Measurements from ENCODE around the gene RNF212.

The RNF212 gene

DNA sequence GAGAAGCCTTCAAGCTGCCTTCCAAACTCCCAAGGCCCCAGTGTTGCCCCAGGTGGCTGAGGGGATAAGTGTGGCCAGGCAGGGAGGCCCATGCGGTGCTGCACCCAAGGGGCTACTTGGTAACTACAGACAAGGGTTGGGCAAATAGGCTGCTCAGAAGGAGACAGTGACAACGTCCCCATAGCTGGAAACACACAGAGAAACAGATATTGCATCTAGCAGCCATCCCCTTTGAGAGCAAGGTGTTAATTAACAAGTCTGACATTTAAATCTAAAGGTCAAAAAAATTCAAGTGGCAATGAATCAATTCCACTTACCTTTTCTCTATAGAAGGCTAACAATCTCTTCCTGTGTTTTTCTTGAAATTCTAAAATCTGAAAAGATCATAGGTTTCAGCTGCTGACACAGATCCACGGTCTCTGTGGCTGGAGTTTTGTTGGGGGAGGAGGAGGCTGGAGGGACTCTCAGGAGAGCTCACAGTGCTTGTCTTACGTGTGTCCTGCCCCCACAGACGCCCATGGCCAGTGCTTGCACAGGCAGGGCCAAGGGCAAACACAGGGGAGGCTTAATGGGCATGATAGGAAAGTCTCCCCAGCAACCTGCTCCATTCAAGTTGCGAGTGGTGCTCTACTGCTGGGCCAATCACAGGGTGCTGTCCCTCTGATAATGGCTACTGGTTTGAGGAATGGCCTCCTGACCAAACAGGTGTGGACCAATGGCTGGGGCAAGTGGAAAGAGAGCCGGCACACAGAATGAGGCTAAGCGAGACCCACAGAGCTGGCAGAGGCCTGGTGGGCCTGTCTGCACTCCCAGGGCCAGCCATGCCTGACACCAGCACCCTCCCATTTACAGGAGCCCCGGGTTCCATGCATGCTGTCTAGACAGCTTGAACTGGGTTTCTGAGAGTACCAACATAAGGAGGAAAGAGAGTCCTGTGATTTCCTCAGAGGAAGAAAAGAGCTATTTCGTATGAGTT lies 22.6 kb downstream of the RNF212 start:
- no peak for DNase-seq (ENCODE audit: low spot score)

DNA sequence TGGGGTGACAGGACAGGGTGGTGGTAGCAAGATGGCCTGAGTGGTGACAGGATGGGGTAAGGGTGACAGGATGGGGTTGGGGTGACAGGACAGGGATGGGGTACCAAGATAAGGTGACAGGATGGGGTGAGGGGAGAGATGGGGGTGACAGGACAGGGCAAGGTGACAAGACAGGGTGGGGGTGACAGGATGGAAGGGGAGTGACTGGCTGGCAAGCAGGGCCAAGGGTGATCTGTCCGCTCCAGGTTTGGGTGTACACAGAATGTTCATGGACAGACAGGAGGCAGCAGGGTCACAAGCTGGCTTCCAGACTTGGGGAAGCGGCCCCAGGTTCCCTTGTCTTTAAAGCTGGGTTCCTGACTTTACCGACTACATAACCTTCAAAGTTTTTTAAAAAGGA lies 23.3 kb downstream of the RNF212 start:
- DNase-seq (ENCODE audit: low spot score) = no peak

DNA sequence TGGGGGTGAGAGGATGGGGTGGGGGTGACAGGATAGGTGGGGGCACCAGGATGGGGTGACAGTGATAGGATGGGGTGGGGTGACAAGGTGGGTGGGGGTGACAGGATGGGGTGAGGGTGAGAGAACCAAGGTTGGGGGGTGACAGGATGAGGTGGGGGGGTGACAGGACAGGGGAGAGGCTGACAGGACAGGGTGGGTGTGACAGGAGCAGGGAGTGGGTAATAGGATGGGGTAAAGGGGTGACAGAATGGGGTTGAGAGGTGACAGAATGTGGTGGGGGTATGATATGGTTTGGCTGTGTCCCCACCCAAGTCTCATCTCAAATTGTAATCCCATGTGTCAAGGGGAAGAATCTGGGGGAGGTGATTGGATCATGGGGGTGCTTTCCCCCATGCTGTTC lies 26.0 kb downstream of the RNF212 start:
- DNase-seq (ENCODE audit: low spot score) = no peak

DNA sequence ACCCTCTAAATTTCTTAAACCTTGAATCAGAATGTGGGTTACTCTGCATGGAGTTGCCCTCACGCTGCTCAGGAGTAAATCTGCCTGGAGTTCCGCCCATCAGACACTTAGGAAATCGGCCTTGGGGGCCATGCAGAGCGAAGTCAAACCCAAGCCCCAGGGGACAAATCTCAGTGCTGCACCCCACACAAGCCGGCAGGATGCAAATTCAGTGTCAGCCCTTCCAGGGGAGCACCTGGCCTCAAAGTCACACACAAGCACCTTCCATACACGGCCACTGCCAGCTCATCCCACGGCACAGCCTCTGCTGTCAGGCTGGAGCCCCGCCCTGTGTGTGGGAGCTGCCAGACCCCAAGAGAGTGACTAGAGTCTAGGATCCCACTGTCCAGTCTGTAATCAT lies 27.4 kb downstream of the RNF212 start:
- no peak for DNase-seq (ENCODE audit: low spot score)

DNA sequence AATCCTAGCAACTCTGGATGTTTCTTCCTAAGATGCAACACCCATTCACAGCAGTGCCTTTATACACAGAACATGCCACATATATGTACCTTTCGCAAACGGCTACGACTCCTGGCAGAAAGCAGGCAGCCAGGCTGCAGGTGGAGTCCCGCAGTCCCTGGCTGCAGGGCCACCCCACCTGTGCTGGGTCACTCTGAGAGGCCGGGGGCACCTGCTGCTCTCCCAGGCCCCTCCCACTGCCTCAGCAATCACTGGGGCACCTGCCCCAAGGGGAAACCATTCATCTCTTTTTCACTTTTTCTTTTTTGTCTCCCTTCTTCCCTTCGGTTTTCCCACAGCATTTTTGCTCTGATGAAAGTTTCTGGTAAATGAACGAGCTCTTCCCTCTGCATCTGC lies 28.0 kb downstream of the RNF212 start:
- DNase-seq (ENCODE audit: low spot score) = no peak

DNA sequence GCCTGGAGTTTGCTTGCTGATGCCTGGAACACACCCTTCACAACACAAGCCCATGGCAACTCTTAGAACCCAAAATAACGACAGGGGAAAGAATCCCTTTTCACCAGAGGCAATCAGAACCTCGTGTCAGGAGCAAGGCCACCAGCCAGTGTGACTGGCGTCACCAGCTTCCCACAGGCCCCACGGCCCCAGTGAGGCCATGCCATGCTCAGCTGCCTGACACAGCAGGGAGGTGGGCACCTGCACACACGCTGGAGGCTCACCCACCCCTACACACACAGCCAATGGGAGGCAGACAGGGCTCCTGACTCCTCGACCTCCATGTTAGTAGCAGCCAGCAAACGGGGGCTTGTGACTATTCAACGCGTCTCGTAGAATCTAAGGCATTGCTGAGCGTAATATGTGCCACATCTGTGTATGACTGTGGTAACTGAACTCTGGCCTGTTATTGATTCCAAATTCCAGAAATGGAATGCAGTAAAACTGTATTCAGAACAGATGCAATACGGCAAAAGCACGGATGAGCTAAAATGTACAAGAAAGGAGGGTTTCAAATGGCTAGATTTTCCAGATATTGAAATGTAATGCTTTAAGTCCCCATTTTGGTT lies 28.5 kb downstream of the RNF212 start:
- no peak for DNase-seq (ENCODE audit: low spot score)

DNA sequence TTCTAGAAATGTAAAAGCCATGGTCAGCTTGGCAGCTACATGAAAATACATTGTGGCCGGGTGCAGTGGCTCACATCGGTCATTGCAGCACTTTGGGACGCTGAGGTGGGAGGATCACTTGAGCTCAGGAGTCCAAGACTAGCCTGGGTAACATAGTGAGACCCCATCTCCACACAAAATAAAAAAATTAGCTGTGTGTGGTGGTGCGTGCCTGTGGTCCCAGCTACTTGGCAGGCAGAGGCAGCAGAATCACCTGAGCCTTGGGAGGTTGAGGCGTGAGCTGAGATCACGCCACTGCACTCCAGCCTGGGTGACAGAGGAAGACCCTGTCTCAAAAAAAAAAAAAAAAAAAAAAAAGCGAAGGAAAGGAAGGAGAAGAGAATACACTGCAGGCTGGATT lies 29.0 kb downstream of the RNF212 start:
- no peak for DNase-seq (ENCODE audit: low spot score)

DNA sequence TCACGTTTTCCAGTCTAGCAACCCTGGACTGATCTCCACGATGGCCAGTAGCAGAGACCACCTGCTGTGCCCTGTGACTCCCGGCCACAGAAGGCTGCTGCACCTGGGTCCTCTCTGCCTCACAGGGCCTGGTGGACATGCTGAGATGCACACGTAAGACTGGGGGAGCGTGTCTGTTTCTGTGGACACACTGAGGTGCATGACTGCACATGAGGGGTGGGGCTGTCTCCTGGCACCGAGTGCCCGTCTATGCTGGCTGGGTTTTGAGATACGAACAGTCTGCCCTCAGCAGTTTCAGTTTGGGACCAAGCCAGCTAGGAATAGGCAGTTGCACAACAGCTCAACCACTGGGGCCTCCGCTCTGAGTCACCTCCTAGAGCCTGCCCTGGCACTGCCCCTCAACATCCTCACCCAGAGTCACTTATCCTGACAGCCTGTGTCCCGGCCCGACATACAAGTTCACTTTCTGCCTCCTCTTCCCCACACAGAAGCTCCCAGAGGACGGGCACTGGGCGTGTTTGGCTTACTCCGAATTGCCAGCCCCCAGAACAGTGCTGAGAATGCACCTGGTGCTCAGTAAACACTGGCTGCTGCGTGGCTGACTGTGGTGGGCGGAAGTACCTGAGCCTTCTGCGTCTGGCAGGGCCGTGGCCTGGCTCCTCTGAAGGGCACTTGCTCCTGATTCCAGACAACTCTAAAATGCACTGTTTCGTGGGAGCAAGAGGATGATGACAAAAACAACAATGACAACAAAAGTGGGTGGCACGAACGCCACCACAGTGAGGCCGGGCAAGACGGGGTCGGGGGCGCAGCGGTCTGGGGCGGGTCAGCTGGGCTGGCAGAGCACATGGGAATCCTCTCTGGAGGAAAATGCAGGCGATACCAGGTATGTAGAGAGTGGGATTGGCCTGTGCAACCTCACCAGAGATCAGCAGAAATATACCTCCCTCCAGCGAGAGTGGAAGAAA lies 30.9 kb downstream of the RNF212 start:
- peak; percentile 54 for DNase-seq (ENCODE audit: low spot score)

DNA sequence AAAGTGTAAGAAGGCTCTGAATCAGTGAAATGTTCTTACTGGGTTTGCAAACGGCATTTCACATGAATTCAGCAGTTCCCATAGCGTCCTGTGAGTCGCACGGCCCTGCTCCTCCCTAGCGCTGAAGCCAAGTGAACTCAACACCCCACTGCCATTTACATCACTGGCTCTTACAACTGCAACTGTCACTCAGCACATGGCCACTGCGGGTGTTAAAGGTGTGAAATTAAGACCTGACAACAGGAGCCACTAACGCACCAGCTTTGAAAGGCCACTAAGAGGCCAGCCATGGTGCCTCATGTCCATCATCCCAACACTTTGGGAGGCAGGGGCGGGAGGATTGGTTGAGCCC lies 31.7 kb downstream of the RNF212 start:
- DNase-seq (ENCODE audit: low spot score) = peak; percentile 30

DNA sequence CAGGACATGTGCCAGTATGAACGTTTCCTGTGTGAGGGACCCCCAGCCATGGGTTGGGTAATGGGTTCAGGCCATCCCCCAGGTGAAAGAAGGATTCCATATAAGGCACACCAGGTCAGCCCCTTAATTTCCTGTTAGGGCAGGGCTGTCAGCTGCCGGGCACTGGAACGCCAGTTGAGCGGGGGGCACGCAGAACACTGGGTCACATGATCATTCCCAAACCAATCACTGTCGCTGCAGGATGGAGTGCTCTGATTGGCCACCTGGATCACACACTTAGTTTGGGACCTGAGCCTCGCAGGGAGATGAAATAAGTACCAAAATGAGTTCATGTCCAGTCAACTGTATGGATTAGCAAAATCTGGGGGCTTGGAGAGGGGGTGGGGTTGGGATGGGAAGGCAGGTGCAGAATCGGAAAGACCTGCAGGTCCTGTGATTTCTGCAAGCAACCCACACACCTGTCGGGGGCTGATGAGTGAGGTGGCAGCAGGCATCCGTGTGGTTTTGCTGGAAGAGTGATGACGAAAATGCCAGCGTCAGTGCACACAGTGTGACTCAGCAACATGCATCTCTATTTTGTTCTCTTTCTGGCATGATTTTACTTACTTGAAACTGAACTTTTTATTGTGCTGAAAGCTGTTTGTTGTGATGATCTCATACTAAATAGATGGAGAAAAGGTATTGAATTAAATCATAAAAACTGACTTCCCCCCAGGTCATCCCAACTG lies 32.2 kb downstream of the RNF212 start:
- DNase-seq (ENCODE audit: low spot score) = peak; percentile 35

DNA sequence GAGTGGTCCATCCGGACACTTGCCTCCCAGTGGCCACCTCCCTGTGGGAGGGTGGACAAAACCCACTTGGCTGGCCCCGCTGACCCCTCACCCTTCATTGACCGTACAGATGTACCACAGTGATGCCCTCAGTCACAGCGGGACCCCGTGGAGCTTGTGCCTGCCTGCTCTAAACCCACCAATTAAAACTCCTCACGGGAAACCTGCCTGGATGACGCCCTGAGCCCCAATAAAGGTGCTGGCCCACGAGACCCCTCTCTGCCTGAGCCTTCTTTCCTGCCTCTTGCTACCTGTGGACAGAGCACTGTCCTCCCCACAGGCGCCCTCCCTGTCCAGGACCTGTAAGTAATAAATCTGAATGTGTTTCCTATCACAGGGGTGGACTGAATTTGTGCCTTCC lies 32.9 kb downstream of the RNF212 start:
- no peak for DNase-seq (ENCODE audit: low spot score)

DNA sequence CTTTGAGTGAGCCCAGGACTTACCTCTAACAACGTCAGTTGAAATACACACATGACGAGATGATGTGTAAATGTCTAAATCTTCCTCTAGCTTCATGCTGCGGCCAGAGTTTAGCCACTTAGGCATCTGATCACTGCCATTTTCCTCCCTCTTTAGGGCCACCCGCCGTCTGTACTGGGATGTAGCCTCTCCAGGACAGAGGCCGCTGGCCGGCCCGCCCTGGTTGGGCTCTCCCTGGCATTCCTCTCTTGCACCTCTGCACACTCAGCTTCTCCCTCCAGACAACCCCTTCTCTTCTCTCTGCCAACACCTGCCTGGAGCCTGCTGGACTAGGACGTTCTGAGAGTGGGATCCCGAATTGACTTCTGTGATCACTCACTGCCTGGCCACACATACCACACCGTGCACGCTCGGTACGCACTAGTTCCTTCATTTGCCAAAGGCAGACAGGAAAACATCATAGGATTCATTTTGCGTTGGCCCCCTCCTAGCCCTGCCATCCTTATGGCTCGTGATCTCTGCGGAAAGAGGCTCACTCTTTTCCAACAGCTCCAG lies 33.6 kb downstream of the RNF212 start:
- DNase-seq (ENCODE audit: low spot score) = no peak

DNA sequence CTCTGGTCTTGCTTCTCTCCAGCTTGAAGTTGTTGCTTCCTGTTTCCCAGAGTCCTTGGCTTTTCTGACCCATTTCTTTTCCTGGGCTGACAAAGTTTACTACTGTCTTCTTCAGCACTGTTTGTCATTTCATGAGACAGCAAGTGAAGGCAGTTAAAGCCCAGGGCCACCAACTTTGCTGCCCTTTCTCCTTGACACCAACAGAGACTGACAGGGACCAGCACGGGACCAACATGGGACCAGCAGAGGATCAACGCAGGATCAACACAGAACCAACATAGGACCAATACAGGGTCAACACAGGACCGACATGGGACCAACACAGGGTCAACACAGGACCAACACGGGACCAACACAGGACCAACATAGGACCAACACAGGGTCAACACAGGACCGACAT lies 34.9 kb downstream of the RNF212 start:
- no peak for DNase-seq (ENCODE audit: low spot score)

DNA sequence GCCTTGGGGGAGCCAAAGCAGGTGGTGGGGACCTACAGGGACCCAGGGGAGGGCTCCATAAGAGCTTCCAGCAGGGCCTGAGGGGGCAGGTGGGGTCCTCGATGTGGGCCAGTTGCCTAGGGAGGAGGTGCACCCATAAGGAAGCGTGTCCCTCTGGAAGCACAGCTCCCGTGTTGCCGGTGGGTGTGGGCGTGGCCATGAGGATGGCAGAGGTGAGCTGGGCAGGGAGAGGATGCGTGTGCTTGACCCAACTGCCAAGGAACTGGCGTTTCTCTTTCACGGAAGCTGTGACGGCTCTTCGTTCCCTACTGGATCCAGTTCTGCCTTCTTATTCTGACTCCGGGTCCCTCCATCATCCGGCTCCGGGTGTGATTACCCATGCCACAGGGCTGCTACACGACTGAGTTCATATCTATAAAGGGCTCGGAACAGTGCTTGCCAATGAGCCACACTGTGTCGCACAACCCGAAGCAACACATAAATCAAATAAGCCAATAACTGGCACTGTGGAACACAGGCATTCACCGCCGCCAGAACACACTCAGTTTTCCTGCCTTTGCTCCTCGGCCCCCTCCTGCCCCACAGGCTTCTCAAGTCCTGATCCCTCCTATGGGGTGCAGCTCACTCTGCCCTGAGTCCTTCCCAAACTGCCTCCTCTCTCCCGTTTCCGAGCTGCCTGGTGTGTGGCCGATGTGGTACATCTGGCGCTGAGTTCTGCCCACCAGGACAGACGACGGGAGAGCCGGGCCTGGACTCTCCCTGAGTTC lies 35.5 kb downstream of the RNF212 start:
- DNase-seq (ENCODE audit: low spot score) = no peak

DNA sequence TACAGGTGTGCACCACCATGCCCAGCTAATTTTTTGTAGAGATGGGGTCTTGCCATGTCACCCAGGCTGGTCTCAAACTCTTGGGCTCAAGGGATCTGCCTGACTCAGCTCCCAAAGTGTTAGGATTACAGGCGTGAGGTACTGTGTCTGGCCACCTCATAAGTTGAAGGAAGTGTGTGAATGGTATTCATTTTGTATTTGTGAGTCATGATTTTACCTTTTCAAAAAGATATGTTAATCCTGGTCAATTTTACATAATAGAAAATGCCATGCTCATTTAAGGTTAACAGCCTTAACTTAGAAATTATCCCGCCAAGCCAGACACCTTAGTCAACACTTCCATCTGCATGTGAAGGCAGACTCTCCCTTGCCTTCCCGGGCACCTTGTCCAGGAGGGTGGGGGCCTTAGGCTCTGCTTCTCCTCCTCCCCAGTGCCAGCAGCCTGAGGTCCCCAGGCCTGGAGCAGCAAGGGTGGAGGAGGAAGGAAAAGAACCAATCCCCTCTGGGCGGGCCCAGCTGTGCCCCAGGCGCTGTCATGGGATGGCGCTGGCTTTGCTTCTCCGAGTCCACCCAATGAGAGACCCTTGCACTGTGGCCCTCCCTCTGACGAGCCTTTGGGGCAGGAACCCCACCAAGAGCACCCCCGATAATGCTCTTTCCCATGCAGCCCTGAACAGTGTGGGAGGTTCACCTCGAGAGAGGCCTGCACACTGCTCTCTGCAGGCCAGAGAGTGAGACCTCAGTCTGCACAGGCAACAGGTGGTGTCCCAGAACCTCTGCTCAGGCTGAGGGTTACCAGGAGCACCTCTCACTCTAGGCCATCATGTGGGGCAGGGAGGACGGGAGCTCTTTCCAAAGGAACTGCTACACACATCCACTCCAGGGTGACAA lies 37.3 kb downstream of the RNF212 start:
- DNase-seq (ENCODE audit: low spot score) = no peak

DNA sequence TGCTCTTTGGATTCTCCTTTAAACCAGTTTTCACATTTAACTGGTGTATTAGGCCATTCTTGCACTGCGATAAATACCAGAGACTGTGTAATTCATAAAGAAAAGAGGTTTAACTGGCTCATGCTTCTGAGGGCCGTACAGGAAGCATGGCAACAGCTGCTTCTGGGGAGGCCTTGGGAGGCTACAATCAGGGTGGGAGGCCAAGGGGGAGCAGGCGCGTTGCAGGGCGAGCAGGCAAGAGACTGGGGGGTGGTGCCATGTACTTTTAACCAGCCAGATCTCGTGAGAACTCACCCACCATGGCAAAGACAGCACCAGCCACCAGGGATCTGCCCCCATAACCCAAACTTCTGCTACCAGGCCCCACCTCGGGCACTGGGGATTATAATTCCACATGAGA lies 38.1 kb downstream of the RNF212 start:
- no peak for DNase-seq (ENCODE audit: low spot score)

DNA sequence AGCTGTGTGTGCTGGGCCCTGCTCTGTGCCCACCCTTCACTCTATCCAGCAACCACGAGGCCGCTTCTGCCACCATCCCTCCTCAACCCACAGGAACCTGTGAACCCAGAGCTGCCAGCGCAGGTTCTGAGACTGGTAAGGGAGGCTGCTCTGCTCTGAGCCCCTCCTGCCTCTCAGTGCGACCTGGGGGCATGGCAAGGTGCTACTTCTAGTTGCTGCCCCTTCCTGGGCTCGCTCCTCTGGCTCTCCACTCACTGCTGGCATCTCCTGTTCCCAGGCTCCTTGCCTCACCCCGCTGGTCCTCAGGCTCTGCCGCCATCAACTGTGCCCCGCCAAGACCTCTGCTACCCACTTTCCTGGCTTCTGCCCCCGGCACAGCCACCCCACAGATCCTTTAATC lies 39.3 kb downstream of the RNF212 start:
- DNase-seq (ENCODE audit: low spot score) = no peak

DNA sequence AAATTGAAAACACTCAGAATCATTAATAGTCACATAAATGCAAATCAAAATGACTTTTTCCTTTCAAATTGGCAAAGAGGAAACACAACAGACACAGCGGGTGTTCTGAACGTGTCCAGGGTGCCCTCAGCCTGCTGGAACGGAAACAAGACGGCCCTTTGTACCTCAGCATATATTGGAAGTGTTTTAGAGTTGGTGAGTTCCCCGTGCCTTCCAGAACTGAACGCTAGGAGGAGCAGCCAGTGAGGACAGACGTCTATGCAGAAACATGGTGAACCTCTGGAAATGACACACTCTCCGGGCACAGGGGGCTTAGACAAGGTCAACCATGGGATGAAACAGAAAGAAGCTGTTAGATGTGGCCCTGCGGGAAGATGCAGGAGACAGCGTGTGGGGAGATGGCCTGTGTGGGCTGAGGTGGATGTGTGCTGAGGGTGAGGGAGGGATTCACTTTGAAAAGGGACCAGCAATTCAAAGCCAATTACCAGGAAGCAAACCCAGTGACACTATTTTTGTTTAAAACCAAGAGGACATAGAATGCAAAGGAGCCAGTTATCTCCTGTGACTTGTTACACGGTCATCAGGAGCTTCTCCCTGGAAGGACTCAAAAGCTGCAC lies 40.4 kb downstream of the RNF212 start:
- DNase-seq (ENCODE audit: low spot score) = peak; percentile 30

DNA sequence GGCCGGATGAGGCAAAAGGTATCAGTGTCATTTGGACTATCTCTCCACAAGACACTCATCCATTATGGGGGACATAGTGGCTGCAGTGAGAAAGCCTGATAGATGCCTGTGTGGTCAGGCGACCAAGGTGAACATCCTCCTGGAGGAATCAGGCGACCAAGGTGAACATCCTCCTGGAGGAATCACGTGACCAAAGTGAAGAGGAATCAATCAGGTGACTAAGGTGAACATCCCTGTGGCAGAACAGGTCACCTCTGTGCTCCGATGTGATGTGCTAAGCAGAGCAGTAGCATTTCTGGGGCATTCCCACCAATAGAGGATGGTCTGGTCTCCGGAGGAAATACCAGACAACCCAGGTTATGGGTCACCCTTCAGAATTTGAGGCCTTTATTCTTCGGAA lies 44.0 kb downstream of the RNF212 start:
- no peak for DNase-seq (ENCODE audit: low spot score)

All from RKO (cell line).